IPS DF 6.9 (cell line): ENCODE results near the gene GTF2H1.

Experiments used
- DNase-seq: peaks from one replicate; pipeline ENCODE4 v3.0.0-alpha.2; 2013; ENCODE audit warnings: low read depth, low spot score
- H3K27ac ChIP-seq: one replicate; pipeline ENCODE4 v1.5.1; 2013; ENCODE audit warnings: low read length, control low read depth
- H3K27me3 ChIP-seq: 2 replicates; pipeline ENCODE4 v1.6.1; 2013; ENCODE audit warnings: mild to moderate bottlenecking, low read length; ENCODE audit not compliant: control insufficient read depth, insufficient read depth
- H3K36me3 ChIP-seq: 2 replicates; pipeline ENCODE4 v1.6.1; 2013; ENCODE audit warnings: low read length; ENCODE audit not compliant: control insufficient read depth, insufficient read depth
- H3K4me1 ChIP-seq: 2 replicates; pipeline ENCODE4 v1.6.1; 2013; ENCODE audit warnings: low read length; ENCODE audit not compliant: control insufficient read depth, insufficient read depth
- H3K4me3 ChIP-seq: 2 replicates; pipeline ENCODE4 v1.5.1; 2013; ENCODE audit warnings: mild to moderate bottlenecking, low read length
- H3K9me3 ChIP-seq: 2 replicates; pipeline ENCODE4 v1.6.1; 2013; ENCODE audit warnings: low read length, inconsistent platforms; ENCODE audit not compliant: control insufficient read depth, insufficient read depth
- WGBS: extraction: QIAGEN DNeasy Blood & Tissue Kit; methylation state at CpG from one replicate; pipeline ENCODE4 v1.1.7; 2013; ENCODE audit warnings: mixed read lengths, missing lambda C conversion rate; ENCODE audit not compliant: insufficient read length, insufficient coverage; 5-methylcytosine and 5-hydroxymethylcytosine counted together

Gene GTF2H1

GRCh38 chr11:18321969-18322711, at the start of gene GTF2H1, which contains the start of gene HPS5:
GTF2H1 (plus strand) TSS chr11:18322567; CDS start chr11:18333075, 10,508 bp downstream.
HPS5 (minus strand) TSS chr11:18322140; CDS start chr11:18317858, 4,282 bp downstream.
- H3K36me3 ChIP-seq: no peaks in the 10 kb centered on the region
- H3K9me3 ChIP-seq: no peaks in the 10 kb centered on the region
- peak; percentile 97 for DNase-seq
- H3K4me3 ChIP-seq: peak within 1 kb of the TSS; percentile 78
- no peaks in the 10 kb centered on the region for H3K27me3 ChIP-seq
- no CpG with 5 or more reads among the region's 61 CpGs for WGBS
- no peak within 1 kb of the TSS for H3K27ac ChIP-seq
- no peaks in the 10 kb centered on the region for H3K4me1 ChIP-seq

DNA sequence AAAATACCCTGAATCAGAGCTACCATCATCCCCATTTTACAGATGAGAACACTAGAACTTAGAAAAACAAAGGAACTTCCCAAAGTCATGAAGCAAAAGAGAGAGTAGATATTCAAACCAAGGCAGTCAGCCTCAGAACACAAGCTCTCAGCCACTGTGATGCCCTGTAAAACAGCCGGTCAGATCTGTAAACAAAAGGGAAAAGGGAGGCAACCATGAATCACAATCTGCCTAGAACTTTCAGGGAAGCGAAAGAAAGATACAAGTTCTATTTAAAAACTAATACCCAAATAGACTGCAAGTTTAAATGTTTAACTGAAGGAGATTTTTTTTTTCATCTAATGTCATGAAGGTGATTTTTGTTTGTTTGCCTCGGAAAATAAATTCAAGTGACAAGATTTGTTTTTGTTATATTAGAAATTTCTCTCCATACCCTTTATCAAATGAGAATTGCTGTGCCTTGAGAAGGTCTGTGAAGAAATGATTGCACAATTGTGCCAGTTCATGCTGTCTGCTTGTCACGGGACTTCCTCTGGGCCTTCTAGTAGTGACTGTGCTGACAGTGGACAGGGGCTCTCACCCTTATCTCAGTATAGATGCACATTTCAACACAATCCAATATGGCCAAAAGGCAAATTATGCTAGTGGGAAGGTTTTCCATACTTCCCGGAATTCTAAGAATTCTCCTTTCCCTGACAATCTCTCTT, 44.6 kb upstream of the GTF2H1 start:
- Histone ChIP-seq H3K27me3 (no peaks in the 10 kb centered on the region), H3K36me3 (peaks cover 7% of the 10 kb centered on the region; the same call in 1 of the 2 replicates), H3K4me3 (no peak overlapping the region), H3K4me1 (no peaks in the 10 kb centered on the region), H3K9me3 (no peaks in the 10 kb centered on the region), H3K27ac (no peak overlapping the region)
- WGBS: no CpG with 5 or more reads among the region's 5 CpGs
- no peak for DNase-seq

DNA sequence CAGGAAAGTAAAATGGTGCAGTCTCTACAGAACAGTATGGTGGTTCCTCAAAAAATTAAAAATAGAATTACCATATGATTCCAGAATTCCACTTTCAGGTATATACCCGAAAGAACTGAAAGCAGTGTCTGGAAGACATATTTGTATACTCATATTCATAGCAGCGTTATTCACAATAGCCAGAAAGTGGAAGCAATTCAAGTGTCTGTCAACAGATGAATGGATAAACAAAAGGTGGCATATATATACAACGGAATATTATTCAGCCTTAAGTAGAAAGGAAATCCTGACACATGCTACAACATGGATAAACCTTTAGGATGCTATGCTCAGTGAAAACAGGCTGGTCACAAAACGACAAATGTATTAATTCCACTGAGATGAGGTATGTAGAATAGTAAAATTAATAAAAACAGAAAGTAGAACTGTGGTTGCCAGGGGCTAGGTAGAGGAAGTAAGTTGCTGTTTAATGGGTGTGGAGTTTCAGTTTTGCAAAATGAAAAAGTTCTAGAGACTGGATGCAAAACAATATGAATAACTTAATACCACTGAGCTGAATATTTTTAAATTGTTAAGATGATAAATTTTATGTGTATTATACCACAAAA, 41.8 kb upstream of the GTF2H1 start:
- no CpG with 5 or more reads among the region's 4 CpGs for WGBS
- Histone ChIP-seq H3K4me1 (no peaks in the 10 kb centered on the region), H3K27ac (no peak overlapping the region), H3K36me3 (peaks cover 10% of the 10 kb centered on the region; the same call in 1 of the 2 replicates), H3K9me3 (no peaks in the 10 kb centered on the region), H3K27me3 (no peaks in the 10 kb centered on the region), H3K4me3 (no peak overlapping the region)
- DNase-seq: no peak

DNA sequence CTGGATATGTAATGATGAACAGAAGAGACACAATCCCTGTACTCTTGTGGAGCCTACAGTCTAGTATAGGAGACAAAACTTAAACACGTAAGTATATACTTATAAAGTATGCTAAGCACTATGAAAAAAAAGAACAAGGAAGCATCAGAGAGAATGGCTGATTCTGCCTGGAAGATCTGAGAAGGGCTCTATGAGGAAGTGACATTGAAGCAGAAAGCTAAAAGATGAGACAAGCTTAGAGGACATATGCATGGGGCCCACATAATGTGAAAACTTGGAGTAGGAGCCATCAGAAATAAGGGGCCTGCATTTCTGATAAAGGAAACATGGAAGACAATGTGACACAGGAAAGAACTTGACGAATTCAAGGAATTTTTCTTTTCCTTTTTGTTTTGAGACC, 39.7 kb upstream of the GTF2H1 start:
- Histone ChIP-seq H3K4me3 (no peak overlapping the region), H3K36me3 (peaks cover 17% of the 10 kb centered on the region; the same call in 1 of the 2 replicates)
- WGBS: no CpG with 5 or more reads among the region's 2 CpGs

GRCh38 chr11:18285841-18286240, 36.5 kb upstream of the GTF2H1 start:
- no CpG with 5 or more reads among the region's 1 CpG for WGBS
- Histone ChIP-seq H3K27ac (no peak overlapping the region), H3K4me3 (no peak overlapping the region), H3K4me1 (no peaks in the 10 kb centered on the region), H3K9me3 (no peaks in the 10 kb centered on the region), H3K36me3 (peaks cover 15% of the 10 kb centered on the region; the same call in 1 of the 2 replicates), H3K27me3 (no peaks in the 10 kb centered on the region)
- no peak for DNase-seq

More for the DNA sequence above, 39.7 kb upstream of the GTF2H1 start:
- Histone ChIP-seq H3K27ac (no peak overlapping the region), H3K4me1 (no peaks in the 10 kb centered on the region), H3K27me3 (no peaks in the 10 kb centered on the region), H3K9me3 (no peaks in the 10 kb centered on the region)
- DNase-seq: no peak

- WGBS: no CpG with 5 or more reads among the region's 4 CpGs
- DNase-seq: no peak
- no peaks in the 10 kb centered on the region for H3K27me3 ChIP-seq
- no peaks in the 10 kb centered on the region for H3K9me3 ChIP-seq
- H3K36me3 ChIP-seq: peaks cover 16% of the 10 kb centered on the region; the same call in 1 of the 2 replicates
- no peak overlapping the region for H3K4me3 ChIP-seq
- no peak overlapping the region for H3K27ac ChIP-seq
- no peaks in the 10 kb centered on the region for H3K4me1 ChIP-seq
Measured at GRCh38 chr11:18288911-18289310, 33.5 kb upstream of the GTF2H1 start.

- DNase-seq: no peak
- H3K27me3 ChIP-seq: no peaks in the 10 kb centered on the region
- H3K4me1 ChIP-seq: no peaks in the 10 kb centered on the region
- H3K4me3 ChIP-seq: no peak overlapping the region
- no peak overlapping the region for H3K27ac ChIP-seq
- no peaks in the 10 kb centered on the region for H3K9me3 ChIP-seq
- H3K36me3 ChIP-seq: peaks cover 10% of the 10 kb centered on the region; the same call in 1 of the 2 replicates
- no CpG with 5 or more reads among the region's 5 CpGs for WGBS
Measured at GRCh38 chr11:18294862-18295261, 27.5 kb upstream of the GTF2H1 start.

GRCh38 chr11:18295316-18295715, 27.1 kb upstream of the GTF2H1 start:
- DNase-seq: no peak
- Histone ChIP-seq H3K9me3 (no peaks in the 10 kb centered on the region), H3K4me1 (no peaks in the 10 kb centered on the region), H3K36me3 (peaks cover 10% of the 10 kb centered on the region; the same call in 1 of the 2 replicates), H3K27me3 (no peaks in the 10 kb centered on the region), H3K4me3 (no peak overlapping the region), H3K27ac (no peak overlapping the region)
- WGBS: no CpG with 5 or more reads among the region's 2 CpGs

DNA sequence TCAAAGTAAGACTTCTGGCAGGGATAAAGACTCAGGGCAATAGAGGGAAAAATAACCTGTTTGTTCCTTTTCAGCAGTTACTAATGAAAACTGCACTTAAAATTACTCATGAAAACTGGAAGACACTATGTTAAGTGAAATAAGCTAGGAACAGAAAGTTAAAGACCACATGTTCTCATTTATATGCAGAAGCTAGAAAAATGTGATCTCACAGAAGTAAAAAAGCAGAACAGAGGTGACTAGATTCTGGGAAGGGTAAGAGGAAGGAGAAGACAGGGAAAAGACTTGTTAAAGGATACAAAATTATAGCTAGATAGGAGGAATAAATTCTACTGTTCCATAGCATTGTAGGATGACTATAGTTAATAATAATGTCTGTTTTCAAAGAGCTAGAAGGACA, 22.6 kb upstream of the GTF2H1 start:
- no peaks in the 10 kb centered on the region for H3K9me3 ChIP-seq
- H3K4me1 ChIP-seq: no peaks in the 10 kb centered on the region
- no peaks in the 10 kb centered on the region for H3K27me3 ChIP-seq
- H3K27ac ChIP-seq: no peak overlapping the region
- DNase-seq: no peak
- peaks cover 4% of the 10 kb centered on the region; the same call in 1 of the 2 replicates for H3K36me3 ChIP-seq
- H3K4me3 ChIP-seq: no peak overlapping the region

GRCh38 chr11:18304745-18305144, 17.6 kb upstream of the GTF2H1 start:
- no peak overlapping the region for H3K4me3 ChIP-seq
- no peaks in the 10 kb centered on the region for H3K4me1 ChIP-seq
- H3K9me3 ChIP-seq: no peaks in the 10 kb centered on the region
- H3K36me3 ChIP-seq: peaks cover 6% of the 10 kb centered on the region; the same call in 1 of the 2 replicates
- no peak overlapping the region for H3K27ac ChIP-seq
- no peak for DNase-seq
- no peaks in the 10 kb centered on the region for H3K27me3 ChIP-seq
